Epithelial cell of prostate (primary cell): Measurements from ENCODE around the gene ZNF700.
"Not testable (repeated sequence)": the region's sequence is repeated elsewhere in the genome, so short reads cannot be mapped to it uniquely, and the experiment has no call there.

Experiments used
- DNase-seq: peaks from one replicate; pipeline ENCODE4 v3.0.0-alpha.2; 2011; ENCODE audit warnings: low read depth, low spot score
- H3K27ac ChIP-seq: fragments of 450-650 bp; 2 replicates; pipeline ENCODE4 v1.5.1; 2017; ENCODE audit warnings: mild to moderate bottlenecking

Gene ZNF700

DNA sequence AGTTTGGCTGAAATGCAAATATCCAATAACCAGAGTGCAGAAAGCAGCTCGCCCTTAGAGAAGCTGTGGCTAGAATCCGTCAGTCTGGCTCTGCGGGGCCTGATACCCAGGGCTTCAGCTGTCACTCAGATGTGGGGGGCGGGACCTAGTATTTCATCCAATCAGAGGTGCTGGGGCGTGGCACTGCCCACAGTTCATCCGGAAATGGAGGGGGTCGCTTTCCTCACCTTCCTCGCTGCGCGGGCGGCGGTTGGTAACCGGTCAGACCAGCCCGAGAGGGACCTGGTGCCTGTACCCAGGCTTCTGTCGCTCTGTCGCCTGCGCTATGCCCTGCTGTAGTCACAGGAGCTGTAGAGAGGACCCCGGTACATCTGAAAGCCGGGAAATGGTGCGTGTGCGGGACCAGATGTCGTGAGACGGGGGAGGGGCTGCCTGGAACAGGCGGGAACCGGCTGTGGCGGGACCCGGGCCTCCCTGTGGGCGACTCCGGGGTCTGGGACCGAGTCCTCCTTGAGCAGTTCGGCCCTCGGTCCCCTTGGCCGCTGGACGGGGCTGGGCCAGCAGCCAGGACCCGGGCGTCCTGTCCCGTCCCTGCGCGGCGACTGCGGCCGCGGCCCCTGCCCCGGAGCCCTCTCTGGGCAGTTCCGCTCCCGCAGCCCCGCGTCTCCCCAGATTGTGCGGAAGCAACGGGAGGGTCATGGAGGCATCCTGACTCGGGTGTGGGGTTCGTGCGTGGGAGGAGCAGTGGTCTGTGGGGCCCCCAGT lies at the start of gene ZNF700:
Gene ZNF700, plus strand, starts transcription at position 222 of the 765 bp plus-strand sequence. Its CDS starts 104 bp downstream, at position 326.
- H3K27ac ChIP-seq = peak within 1 kb of the TSS; percentile 75
- peak; percentile 51 for DNase-seq

GRCh38 chr19:11879687-11880266 lies 45.1 kb upstream of the ZNF700 start:
- H3K27ac ChIP-seq, DNase-seq: not testable (repeated sequence)

- DNase-seq = no peak
Observed at GRCh38 chr19:11880598-11880997, 44.3 kb upstream of the ZNF700 start.

DNA sequence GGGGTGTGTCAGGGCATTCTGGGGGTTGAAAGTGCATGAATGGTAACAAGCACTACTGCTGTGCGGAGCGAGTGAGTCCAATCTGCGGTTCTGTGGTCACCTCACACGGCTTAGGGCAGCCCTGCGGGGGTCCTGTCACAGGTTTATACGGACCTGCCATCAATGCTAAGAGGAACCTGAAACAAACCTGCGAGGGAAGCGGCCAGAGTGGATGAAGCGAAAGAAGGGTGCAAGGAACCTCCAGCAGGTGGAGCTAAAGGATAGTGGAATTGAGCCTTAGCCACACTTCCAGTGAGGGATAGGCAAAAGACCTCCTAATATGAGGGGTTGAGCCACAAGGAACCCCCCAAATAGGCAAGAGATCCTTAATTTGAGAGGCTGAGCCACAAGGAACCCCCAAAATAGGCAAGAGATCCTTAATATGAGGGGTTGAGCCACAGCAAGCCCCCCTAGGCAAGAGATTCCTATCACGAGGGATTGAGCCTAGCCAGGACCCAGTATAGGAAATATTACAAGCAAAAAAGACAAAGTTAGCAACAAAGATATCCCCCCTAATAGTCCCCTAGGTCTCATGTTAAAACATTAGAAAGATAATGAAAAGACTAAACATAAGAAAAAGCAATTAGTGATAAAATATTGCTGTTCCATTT lies 43.6 kb upstream of the ZNF700 start:
- H3K27ac ChIP-seq = no peak overlapping the region
- no peak for DNase-seq

More at GRCh38 chr19:11880598-11880997, 44.3 kb upstream of the ZNF700 start:
- no peak overlapping the region for H3K27ac ChIP-seq

DNA sequence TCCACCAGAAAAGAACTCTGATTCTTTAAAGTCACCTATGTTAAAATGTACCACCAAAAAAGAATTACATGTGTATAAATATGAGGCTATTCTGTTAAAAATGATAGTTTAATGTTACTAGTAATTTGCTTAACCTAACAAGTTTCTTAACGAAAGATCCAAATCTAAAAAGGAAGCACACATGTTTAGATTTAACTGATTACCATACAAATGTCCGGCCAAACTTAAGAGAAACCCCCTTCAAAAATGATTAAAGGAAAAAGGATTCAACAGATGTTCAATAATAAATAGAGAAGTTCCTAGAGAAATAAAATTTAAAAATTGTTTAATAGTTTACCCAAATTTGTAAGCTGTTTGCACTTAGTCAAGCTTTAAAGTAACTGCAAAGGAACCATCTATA lies 42.3 kb upstream of the ZNF700 start:
- no peak for DNase-seq
- H3K27ac ChIP-seq = no peak overlapping the region

GRCh38 chr19:11887234-11887610 lies 37.7 kb upstream of the ZNF700 start:
- no peak for DNase-seq
- H3K27ac ChIP-seq = no peak overlapping the region

- H3K27ac ChIP-seq = peak within 1 kb of the TSS; percentile 28
- no peak for DNase-seq
Observed at GRCh38 chr19:11887611-11888531, 37.0 kb upstream of the ZNF700 start, which contains the start of gene ZNF69. Gene ZNF69 (plus strand): TSS chr19:11887782. CDS start chr19:11887924, 142 bp downstream.

GRCh38 chr19:11889901-11890300 lies 35.0 kb upstream of the ZNF700 start:
- not testable (repeated sequence) for DNase-seq

GRCh38 chr19:11890634-11891033 lies 34.3 kb upstream of the ZNF700 start:
- DNase-seq = no peak
- no peak overlapping the region for H3K27ac ChIP-seq

More at GRCh38 chr19:11889901-11890300, 35.0 kb upstream of the ZNF700 start:
- H3K27ac ChIP-seq = not testable (repeated sequence)

- DNase-seq = no peak
- H3K27ac ChIP-seq = no peak overlapping the region
Observed at GRCh38 chr19:11894851-11895250, 30.1 kb upstream of the ZNF700 start.

DNA sequence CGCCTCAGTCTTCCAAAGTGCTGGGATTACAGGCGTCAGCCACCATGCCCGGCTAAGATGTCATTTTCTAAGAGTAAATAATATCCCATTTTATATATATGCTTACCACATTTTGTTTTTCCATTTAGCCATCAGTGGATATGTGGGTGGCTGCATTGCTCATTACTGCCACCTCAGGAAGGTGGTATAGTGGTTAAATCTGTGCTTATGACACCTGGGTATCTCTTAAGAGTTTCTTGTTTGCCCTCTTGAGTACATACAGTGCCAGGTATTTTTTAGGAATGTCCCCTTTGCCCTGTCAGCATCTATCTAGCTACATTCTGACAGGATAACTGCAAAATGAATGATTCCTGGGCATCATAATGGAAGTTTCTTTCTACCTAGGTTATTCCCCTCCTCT lies 22.7 kb upstream of the ZNF700 start:
- DNase-seq = no peak
- no peak overlapping the region for H3K27ac ChIP-seq

DNA sequence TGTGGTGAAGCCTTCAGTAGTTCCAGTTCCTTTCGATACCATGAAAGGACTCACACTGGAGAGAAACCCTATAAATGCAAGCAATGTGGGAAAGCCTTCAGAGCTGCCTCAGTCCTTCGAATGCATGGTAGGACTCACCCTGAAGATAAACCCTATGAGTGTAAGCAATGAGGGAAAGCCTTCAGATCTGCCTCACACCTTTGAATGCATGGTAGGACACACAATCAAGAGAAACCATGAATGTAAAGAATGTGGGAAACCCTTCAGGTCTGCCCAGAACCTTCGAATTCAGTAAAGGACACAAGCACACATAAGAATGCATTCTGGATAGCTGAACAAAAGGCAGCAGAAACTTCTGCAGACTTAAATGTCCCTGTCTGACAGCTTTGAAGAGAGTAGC lies 19.0 kb upstream of the ZNF700 start:
- no peak for DNase-seq
- H3K27ac ChIP-seq = no peak overlapping the region

GRCh38 chr19:11911937-11912336 lies 13.0 kb upstream of the ZNF700 start:
- DNase-seq, H3K27ac ChIP-seq: not testable (repeated sequence)

- DNase-seq = not testable (repeated sequence)
Observed at GRCh38 chr19:11914417-11915051, 10.4 kb upstream of the ZNF700 start.

GRCh38 chr19:11921852-11922495 lies 2.9 kb upstream of the ZNF700 start:
- DNase-seq = no peak
- no peak overlapping the region for H3K27ac ChIP-seq

More at GRCh38 chr19:11914417-11915051, 10.4 kb upstream of the ZNF700 start:
- H3K27ac ChIP-seq = not testable (repeated sequence)

DNA sequence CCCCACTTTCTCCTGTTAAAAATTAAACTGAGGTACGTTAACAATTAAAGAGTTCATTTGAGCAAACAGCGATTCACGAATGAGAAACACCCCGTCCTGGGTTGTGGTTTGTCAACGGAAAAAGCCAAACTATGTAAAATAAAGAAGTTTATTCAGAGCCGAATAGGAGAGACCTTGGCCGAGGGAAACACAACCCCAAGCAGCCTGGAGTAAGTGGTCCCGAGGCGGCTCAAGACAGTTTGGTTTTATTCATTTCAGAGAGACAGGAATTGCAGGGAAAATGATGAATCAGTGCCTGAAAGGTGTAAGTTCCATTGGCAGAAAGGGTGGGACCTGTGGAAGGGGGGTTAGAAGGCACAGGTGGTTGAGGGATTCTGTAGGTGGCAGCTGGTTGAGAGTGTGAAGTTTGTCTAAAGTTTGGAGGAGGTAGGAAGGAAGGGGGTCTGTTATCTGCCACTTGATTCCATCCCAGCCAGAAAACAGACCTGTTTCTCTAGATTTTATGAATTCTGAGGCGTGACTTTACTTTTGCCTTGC lies 812 bp downstream of the ZNF700 start:
- H3K27ac ChIP-seq = peak overlapping the region; percentile 75

DNA sequence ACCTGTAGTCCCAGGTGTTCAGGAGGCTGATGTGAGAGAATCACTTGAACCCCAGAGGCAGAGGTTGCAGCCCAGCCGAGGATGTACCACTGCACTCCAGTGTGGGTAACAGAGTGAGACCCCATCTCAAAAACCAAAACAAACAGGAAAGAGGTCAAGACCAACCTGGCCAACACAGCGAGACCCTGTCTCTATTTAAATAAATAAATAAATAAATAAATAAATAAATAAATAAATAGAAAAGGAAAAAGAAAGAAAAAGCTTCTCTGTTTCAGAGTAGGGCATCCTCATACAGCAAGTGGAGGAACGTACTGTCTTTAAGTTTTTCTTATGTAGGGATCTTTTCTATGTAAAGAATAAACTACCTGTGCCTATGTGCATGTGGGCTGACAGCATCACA lies 2.3 kb downstream of the ZNF700 start:
- no peak overlapping the region for H3K27ac ChIP-seq
- DNase-seq = no peak

More for the DNA sequence above, 812 bp downstream of the ZNF700 start:
- DNase-seq = not testable (repeated sequence)

DNA sequence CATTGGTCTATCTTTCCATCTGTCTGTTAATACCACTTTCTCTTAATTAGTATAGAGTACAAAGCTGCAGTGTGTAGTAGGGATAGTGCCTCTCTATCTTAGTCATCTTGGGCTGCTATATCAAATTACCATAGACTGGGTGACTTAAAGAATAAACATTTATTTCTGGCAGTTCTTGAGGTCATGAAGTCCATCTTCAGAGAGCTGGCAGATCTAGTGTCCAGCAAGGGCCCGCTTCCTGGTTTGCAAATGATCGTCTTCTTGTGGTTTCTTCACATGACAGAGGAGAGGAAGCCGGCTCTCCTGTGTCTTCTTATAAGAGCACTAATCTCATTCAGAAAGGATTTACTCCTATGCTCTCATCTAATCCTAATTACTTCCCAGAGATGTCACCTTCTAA lies 6.1 kb downstream of the ZNF700 start:
- H3K27ac ChIP-seq = no peak overlapping the region
- no peak for DNase-seq

GRCh38 chr19:11931513-11931912 lies 6.6 kb downstream of the ZNF700 start:
- no peak for DNase-seq
- no peak overlapping the region for H3K27ac ChIP-seq
